Stimulated activated CD8-positive, alpha-beta memory T cell treated with anti-CD3 and anti-CD28 coated beads, Interleukin-12 subunit alpha, Interleukin-12 subunit beta, amount 100 ng/mL, for 4 hours (primary cell): ENCODE data around the gene KDF1.
"Not testable (repeated sequence)": the region's sequence is repeated elsewhere in the genome, so short reads cannot be mapped to it uniquely, and the experiment has no call there.

Source experiments
- DNase-seq: peaks from one replicate; pipeline ENCODE4 v3.0.0-alpha.2; 2020; ENCODE audit warnings: low read depth

The KDF1 gene

DNA sequence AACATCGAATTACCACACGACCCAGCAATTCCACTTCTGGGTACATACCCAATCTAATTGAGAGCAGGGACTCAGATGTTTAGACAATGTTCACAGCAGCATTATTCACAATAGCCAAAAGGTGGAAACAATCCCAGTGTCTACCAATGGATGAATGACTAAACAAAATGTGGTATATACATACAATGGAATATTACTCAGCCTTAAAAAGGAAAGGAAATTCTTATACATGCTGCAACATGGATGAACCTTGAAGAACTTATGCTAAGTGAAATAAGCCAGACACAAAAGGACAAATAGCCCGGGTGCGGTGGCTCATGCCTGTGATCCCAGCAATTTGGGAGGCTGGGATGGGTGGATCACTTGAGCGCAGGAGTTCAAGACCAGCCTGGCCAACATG, 6.9 kb downstream of the KDF1 start:
- no peak for DNase-seq

GRCh38 chr1:26951821-26952497, 8.3 kb downstream of the KDF1 start:
- no peak for DNase-seq

DNA sequence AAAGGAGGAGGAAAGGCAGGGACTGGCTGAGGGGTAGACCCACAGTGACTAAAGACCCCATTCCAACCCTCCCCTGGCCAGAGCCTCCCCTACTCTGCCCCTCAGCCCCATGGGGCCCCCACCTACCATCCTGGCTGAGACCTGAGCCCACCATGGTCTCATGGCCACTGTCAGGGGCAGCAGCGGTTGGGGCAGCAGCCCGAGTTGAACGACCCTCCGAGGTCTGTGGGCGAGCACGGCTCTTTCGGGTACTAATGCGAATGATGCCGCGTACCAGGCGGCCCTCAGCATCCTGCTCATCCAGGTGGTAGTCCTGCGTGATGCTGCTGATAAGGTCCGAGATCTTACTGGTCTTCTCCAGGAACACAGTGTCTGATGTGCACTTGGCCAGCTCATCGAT, 9.1 kb downstream of the KDF1 start:
- no peak for DNase-seq

- no peak for DNase-seq
Observed at GRCh38 chr1:26950602-26951001, 9.7 kb downstream of the KDF1 start.

DNA sequence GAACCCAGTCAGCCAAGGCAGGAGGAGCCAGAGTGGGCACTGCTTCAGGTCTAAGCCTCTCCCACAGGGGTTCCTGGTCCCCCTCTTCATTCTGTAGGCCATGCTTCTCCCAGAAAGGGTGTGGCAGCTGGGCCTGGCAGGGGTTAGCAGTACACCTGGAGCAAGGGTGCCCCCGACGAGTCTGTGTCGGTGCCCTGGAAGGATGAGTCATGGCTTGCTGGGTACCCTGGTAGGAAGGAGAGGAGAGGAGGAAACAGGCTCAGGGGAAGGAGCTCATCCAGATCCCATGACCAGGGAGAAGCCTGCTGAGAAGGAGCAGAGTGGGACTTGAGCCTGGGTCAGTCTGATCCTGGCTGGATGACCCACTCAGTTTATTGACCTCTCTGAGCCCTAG, 10.3 kb downstream of the KDF1 start:
- DNase-seq, result no peak

DNA sequence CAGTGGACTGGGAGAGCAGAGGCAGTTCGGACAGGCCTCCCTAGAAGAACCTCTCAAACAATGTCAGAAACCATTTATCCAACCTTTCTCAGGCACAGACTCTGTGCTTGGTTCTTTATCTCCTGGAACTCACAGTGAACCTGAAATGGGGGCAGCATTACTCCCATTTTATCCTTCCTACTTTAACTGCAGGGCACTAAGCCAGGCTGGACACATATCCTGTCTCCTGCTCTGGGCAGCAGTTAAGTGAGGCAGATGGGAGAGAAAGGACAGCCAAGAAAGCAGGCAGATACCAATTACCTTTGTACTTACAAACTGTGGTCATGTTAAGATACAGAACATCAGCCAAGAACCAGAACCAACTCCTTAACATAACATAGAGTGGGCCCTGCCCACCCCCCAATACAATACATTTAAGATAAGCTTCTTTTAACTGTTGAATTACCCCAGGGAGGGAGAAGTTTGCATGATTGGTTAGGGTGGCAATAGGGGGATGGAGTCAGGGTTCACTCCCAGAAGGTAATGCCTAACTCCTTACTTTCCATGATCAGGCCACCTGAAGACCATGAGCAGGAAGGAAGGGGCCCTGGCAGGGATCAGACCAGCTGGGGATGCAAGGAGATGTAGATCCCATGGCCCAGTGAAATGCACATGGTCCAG, 10.9 kb downstream of the KDF1 start:
- DNase-seq, result no peak

GRCh38 chr1:26948725-26949057, 11.6 kb downstream of the KDF1 start:
- DNase-seq, result not testable (repeated sequence)

DNA sequence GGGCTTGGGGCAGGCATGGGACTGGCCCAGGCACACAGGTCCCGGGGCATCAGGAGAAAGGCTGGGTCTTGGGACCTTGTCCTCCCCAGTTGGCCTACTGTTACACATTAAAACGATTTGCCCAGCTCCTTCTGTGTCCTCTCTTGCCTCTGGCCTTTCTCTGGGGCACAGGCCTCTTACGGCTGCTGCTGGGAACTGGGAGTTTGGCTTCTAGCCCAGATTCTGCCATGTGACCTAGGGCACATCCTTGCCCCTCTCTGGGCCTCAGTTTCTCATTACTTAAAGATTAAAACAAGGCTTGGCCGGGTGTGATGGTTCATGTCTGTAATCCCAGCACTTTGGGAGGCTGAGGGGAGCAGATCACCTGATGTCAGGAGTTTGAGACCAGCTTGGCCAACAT, 14.0 kb downstream of the KDF1 start:
- no peak for DNase-seq

DNA sequence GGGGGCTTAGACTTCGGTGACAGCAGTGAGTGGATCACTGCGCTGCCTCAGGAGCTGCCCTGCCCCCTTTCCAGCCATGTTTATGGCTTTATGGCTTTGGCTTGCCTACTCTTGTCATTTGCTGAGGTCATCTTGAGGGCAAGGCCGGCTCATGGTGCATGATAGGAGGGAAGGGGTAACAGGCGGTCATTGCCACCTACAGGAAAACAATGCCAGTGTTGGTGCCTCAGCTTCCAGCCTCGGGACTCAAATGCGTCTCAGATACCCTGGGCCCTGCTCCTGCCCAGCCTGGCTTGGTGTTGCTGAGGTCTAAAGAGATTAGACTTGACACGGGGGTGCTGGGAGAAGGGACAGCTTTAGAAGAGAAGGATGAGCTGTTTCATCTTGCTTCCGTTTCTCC, 14.5 kb downstream of the KDF1 start:
- no peak for DNase-seq

- DNase-seq, result no peak
Observed at GRCh38 chr1:26945138-26945537, 15.1 kb downstream of the KDF1 start.

GRCh38 chr1:26942656-26943055, 17.6 kb downstream of the KDF1 start:
- no peak for DNase-seq

DNA sequence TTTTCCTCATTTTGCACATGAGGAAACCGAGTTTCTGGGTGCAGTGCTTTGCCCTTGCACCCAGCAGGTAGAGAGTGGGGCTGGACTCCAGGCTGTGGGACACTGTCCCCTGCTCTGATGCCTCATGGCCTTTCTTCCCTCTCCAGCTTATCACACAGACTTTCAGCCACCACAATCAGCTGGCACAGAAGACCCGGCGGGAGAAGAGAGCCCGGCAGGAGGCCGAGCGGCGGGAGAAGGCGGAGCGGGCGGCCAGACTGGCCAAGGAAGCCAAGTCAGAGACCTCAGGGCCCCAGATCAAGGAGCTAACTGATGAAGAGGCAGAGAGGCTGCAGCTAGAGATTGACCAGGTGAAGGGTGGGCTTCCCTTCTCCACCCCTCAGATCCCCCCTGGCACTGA, 19.0 kb downstream of the KDF1 start:
- DNase-seq, result no peak

- no peak for DNase-seq
Observed at GRCh38 chr1:26938659-26939025, 21.6 kb downstream of the KDF1 start.

DNA sequence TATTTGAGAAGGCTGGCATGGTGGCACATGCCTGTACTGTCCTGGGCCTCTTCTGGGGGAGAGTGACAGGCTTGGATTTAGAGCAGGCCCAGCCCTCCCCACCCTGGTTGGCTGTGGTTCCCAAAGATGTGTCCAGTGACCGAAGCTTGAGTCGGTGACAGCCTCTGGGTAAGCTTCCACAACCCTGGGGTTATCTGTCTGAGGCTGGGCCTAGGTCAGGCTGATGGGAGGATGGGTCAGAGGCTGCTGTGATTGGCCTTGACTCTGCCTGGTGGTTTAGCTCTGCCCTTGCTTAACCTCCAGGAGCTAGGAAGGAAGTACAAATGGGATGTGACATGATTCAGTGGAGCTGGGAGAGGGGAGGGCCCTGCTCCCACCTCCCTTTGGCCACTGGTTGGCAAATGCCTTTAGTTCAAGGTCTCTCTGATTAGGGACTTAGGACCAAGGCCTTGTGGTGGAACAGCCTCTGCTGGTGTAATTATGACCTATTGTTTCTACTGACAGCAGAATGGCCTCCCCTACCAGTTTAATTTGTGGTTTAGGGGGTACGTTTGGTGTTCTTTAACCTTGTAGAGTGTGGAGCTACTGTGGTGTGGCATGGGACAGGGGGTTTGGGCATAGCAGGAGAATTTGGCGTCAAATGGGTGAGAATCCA, 22.1 kb downstream of the KDF1 start:
- DNase-seq, result no peak

GRCh38 chr1:26936823-26937222, 23.4 kb downstream of the KDF1 start:
- DNase-seq, result no peak

- DNase-seq, result no peak
Observed at GRCh38 chr1:26932531-26932930, 27.7 kb downstream of the KDF1 start.

- DNase-seq, result no peak
Observed at GRCh38 chr1:26923711-26924110, 36.6 kb downstream of the KDF1 start.

GRCh38 chr1:26922901-26923300, 37.4 kb downstream of the KDF1 start:
- DNase-seq, result no peak

- no peak for DNase-seq
Observed at GRCh38 chr1:26922431-26922729, 37.9 kb downstream of the KDF1 start.

DNA sequence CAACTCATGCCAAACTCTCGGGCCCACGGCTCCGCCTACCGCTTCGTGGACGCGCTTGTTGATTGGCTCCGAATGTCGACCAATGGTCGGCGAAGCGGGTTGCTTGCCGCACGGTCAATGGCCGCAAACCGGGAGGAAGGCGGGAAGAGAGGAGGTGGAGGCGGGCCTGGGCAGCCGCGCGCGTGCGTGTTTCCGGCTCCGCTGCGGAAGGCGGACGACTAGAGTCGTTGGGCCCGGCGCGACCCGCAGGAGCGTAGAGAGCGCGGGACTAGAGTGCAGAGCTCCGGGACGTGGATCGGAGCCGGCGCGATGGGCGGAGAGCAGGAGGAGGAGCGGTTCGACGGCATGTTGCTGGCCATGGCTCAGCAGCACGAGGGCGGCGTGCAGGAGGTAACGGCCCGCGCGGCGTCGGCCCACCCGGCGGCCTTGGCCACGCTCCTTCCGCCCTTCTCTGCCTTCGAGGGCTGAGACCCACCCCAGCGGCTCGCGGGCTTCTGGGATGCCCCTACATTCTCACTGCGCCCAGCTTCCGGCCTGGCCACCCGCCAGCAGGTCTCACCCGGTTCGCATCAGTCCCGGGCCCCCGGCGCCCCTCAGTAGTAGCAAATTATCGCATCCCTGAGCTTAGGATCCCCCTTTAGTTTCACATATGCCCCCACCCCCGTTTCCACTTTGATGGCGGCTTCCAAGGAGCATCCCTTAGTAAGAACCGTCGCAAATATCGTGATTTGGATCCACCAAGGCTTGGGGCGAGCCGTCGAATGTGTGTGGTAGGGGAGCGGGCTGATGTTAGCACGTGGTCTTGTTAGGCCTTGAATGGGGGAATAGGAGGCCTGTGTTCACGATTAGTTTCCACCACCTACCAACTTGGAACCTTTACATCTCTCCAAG, 38.5 kb downstream of the KDF1 start, which contains the start of gene NUDC:
NUDC (plus strand) TSS at position 204 of the 891 bp plus-strand sequence; CDS start at position 310, 106 bp downstream.
- DNase-seq, result peak; percentile 88

DNA sequence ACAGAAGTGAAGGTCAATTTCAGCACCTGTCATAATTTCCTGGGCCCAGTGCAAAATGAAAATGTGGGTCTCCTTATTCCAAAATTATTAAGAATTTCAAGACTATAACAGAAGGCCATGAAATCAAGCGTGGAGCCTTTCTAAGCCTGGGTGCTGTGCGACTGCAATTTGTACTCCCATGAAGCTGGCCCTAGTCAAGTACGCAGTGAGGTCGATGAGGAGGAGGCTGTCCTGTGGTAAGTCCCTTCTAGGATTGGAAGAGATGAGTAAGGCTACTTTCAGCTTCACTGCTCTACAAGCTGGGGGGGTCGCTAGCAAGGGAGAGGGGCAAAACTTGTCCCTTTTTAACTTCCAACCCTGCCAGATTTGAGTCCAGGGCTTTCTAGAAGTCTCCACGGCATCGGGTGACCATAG, 39.1 kb downstream of the KDF1 start:
- DNase-seq, result no peak

- DNase-seq, result no peak
Observed at GRCh38 chr1:26915204-26915842, 44.9 kb downstream of the KDF1 start.
